Subcutaneous adipose tissue (tissue), 4 donors: ENCODE data around the gene PNMA1. TPM values are rescaled to one million over a fixed set of nuclear protein-coding genes. Genes with fewer than 3 reads are reported as not detected.

ENCODE experiments used
- total RNA-seq, 4 donors: library from RNA; depleted of rRNA; stranded (reverse); fragments of >200 nt; gene quantifications; one replicate each; pipeline ENCODE4 v1.1.0, GENCODE V29; 2016
- TF ChIP-seq, protein P1 (sequence below): fragments of 450-650 bp; IDR thresholded peaks from one replicate; pipeline ENCODE4 v1.5.1; 2016; ENCODE audit warnings: low read depth, mild to moderate bottlenecking, control low read depth, antibody characterized with exemption, moderate library complexity

The PNMA1 gene
- total RNA-seq, 4 donors from 2014 or later, result 21.2 to 31.1 (median 23.4) TPM

- TF ChIP-seq, protein P1, sequence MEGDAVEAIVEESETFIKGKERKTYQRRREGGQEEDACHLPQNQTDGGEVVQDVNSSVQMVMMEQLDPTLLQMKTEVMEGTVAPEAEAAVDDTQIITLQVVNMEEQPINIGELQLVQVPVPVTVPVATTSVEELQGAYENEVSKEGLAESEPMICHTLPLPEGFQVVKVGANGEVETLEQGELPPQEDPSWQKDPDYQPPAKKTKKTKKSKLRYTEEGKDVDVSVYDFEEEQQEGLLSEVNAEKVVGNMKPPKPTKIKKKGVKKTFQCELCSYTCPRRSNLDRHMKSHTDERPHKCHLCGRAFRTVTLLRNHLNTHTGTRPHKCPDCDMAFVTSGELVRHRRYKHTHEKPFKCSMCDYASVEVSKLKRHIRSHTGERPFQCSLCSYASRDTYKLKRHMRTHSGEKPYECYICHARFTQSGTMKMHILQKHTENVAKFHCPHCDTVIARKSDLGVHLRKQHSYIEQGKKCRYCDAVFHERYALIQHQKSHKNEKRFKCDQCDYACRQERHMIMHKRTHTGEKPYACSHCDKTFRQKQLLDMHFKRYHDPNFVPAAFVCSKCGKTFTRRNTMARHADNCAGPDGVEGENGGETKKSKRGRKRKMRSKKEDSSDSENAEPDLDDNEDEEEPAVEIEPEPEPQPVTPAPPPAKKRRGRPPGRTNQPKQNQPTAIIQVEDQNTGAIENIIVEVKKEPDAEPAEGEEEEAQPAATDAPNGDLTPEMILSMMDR, result no peak
These were observed 40.0 kb upstream of the PNMA1 start for GRCh38 chr14:73753887-73754795.

DNA sequence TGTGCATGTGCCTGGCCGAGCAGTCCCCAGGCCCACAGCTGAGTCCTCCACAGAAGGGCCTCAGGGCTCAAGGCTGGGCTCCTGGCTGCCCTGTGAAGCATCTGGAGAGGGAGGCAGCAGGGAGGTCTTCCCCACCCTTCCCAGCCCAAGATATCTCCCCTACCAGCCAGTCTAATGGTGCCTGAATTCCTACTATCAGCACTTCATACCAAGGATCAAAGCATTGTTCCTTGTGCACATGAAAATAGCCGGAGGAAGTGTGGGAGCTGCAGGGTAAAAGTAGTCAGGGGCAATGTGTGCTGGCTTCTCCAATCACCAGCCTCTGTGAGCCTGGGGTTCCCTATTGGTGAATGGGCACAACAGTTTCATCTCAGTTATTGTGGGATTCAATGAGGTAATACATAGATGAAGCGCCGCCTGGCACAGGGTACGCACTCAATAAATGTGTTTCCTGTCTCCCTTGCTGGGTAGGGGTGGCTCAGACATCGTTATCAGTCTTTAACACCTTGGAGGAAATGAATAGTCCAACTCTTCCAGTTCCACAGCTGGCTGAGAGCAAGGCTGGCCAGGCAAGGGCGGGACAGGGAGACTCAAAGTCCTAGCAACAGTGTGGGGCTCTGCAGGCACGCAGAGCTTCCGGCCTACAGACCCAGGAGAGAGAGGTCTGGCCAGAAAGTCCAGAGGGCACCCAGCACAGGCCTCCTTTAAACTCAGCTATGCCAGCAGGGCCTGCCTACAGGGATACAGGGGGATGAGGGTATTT is 39.1 kb upstream of the PNMA1 start:
- TF ChIP-seq, protein P1, result no peak

DNA sequence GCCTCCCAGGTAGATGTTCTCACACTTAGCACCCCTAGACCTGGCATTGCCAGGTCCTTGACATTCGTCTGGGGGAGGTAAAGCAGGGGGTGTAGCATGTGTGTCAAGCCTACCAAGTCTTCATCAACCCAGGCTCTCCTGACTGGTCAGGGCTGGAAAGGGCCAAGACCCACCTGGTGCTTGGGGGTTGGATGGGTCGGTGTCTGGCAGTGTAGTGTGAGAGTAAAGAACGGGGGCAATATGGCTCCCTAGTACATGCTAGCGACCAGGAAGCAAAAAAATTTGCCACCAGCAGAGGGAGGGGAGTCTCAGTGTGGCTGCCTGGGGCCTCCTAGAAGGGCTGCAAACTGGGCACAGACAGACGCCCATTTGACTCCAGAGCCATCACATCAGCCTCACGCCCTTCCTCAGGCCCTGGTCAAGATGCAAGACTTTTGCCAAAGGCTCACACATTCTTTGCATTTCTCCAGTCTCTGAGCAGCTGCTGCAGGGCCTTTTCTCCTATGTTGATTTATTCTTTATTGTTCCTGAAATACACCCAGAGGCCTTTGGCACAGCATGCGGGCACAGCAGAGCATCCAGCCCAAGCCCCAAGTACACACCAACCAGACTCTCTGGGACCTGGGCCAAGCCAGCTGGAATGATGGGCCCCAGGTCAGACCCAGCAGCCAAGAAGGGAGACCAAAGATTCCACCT is 38.3 kb upstream of the PNMA1 start:
- TF ChIP-seq, protein P1, result no peak

GRCh38 chr14:73751157-73751691 is 37.0 kb upstream of the PNMA1 start:
- TF ChIP-seq, protein P1, result no peak

GRCh38 chr14:73750531-73750901 is 36.3 kb upstream of the PNMA1 start:
- TF ChIP-seq, protein P1, result no peak

GRCh38 chr14:73749706-73750530 is 35.7 kb upstream of the PNMA1 start:
- TF ChIP-seq, protein P1, result no peak
